ENCODE results near the gene ABHD16A. TPM values are rescaled to one million over a fixed set of nuclear protein-coding genes. Genes with fewer than 3 reads are reported as not detected.

ABHD16A gene
- total and polyA plus RNA-seq, 2 of the 13 experiments (the other 11 are each of a cell fraction or from before 2014, with no cell fraction given) = 43.5 to 45.4 TPM

DNA sequence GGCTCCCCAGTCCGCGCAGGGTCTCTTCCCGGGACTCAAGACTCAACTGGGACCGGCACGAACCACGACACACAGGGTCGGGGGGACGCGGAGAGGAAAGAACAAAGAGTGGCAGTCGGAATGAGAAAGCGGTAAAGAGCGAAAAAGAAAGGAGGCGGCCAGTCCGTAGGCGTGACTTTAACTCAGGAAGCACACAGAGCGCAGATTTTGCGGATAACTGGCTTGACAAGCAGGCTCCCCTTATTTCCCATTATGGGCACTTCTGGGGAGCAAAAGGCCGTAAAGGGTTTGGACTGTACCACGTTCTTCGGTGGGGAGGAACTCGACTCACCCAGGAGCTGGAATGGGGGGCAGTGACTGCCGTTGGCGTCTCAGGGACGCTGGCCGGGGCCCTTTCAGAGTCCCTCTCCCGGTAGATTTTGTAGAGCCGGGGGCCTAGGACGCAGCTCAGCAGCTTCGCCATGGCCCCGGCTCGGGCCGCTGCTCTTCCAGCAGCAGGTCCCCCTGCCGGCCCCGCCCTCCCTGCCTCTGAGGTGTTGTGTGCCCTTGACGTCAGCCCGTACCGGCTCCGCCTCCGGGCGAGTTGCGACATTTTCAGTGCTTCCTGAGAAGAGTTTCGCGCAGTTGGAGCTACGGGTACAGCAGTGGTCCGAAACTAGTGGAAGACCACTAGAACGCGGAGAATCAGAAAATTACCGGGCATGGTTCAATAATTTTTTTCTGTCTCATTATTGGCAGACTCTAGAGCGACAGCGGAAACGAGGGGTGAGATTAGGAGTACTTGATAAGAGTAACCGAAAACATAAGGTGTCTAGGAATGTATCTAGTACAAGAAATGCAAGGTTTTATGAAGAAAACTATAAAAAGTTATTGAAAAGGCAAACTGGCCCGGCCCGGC is at the start of gene ABHD16A (continued):
- TF ChIP-seq, protein P1, sequence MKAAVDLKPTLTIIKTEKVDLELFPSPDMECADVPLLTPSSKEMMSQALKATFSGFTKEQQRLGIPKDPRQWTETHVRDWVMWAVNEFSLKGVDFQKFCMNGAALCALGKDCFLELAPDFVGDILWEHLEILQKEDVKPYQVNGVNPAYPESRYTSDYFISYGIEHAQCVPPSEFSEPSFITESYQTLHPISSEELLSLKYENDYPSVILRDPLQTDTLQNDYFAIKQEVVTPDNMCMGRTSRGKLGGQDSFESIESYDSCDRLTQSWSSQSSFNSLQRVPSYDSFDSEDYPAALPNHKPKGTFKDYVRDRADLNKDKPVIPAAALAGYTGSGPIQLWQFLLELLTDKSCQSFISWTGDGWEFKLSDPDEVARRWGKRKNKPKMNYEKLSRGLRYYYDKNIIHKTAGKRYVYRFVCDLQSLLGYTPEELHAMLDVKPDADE (CRISPR knock-in tag; IDR thresholded peaks at IDR 0.05) = no peak; the same call in 1 of the 2 replicates
- TF ChIP-seq ZSCAN12 (CRISPR knock-in tag; IDR thresholded peaks at IDR 0.05) = no peak
- TF ChIP-seq DPF2 (CRISPR knock-in tag; IDR thresholded peaks at IDR 0.05; ENCODE audit: borderline replicate concordance, low read depth) = no peak
- TF ChIP-seq ZZZ3 (CRISPR knock-in tag; IDR thresholded peaks at IDR 0.05; ENCODE audit: borderline replicate concordance) = no peak
- TF ChIP-seq TRAFD1 (CRISPR knock-in tag; IDR thresholded peaks at IDR 0.05; ENCODE audit: borderline replicate concordance) = no peak
- peak; percentile 36; the same call in 1 of the 2 replicates for TF ChIP-seq ZSCAN20 (CRISPR knock-in tag; IDR thresholded peaks at IDR 0.05; ENCODE audit: borderline replicate concordance)
- no peak for TF ChIP-seq GPN1 (CRISPR knock-in tag; IDR thresholded peaks at IDR 0.05; ENCODE audit: borderline replicate concordance)
- TF ChIP-seq HHEX (CRISPR knock-in tag; IDR thresholded peaks at IDR 0.05) = peak; percentile 42; the same call in 1 of the 2 replicates
- TF ChIP-seq ZEB1 (IDR thresholded peaks at IDR 0.05; ENCODE audit: insufficient replicate concordance, low read depth) = no peak
- TF ChIP-seq ZNF343 (CRISPR knock-in tag; IDR thresholded peaks at IDR 0.05) = peak; percentile 85; the same call in 1 of the 2 replicates
- TF ChIP-seq SP140L (CRISPR knock-in tag; IDR thresholded peaks at IDR 0.05; ENCODE audit: borderline replicate concordance) = no peak
- TF ChIP-seq RNF2 (conservative IDR thresholded peaks at IDR 0.05; ENCODE audit: low read depth) = no peak
- TF ChIP-seq MBD4 (IDR thresholded peaks at IDR 0.05; ENCODE audit: borderline replicate concordance, low read length) = no peak
- TF ChIP-seq ZNF292 (CRISPR knock-in tag; IDR thresholded peaks at IDR 0.05; ENCODE audit: borderline replicate concordance, low read depth) = peak; percentile 66; the same call in 1 of the 2 replicates
- no peak for TF ChIP-seq ZNF780A (CRISPR knock-in tag; IDR thresholded peaks at IDR 0.05)
- TF ChIP-seq, protein P2, sequence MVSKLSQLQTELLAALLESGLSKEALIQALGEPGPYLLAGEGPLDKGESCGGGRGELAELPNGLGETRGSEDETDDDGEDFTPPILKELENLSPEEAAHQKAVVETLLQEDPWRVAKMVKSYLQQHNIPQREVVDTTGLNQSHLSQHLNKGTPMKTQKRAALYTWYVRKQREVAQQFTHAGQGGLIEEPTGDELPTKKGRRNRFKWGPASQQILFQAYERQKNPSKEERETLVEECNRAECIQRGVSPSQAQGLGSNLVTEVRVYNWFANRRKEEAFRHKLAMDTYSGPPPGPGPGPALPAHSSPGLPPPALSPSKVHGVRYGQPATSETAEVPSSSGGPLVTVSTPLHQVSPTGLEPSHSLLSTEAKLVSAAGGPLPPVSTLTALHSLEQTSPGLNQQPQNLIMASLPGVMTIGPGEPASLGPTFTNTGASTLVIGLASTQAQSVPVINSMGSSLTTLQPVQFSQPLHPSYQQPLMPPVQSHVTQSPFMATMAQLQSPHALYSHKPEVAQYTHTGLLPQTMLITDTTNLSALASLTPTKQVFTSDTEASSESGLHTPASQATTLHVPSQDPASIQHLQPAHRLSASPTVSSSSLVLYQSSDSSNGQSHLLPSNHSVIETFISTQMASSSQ (IDR thresholded peaks at IDR 0.05; ENCODE audit: low read depth) = no peak; the same call in 1 of the 2 replicates
- TF ChIP-seq, protein P2 (CRISPR knock-in tag; IDR thresholded peaks at IDR 0.05; ENCODE audit: borderline replicate concordance) = peak; percentile 75; the same call in 1 of the 2 replicates
- TF ChIP-seq NFKBIZ (CRISPR knock-in tag; IDR thresholded peaks at IDR 0.05) = 0 out of 2 replicates have a peak, but pooled peaks have one; percentile 66
- no peak for TF ChIP-seq RELA (CRISPR knock-in tag; IDR thresholded peaks at IDR 0.05)
- 0 out of 2 replicates have a peak, but pooled peaks have one; percentile 59 for TF ChIP-seq ZNF124 (CRISPR knock-in tag; IDR thresholded peaks at IDR 0.05)
- TF ChIP-seq, protein P3, sequence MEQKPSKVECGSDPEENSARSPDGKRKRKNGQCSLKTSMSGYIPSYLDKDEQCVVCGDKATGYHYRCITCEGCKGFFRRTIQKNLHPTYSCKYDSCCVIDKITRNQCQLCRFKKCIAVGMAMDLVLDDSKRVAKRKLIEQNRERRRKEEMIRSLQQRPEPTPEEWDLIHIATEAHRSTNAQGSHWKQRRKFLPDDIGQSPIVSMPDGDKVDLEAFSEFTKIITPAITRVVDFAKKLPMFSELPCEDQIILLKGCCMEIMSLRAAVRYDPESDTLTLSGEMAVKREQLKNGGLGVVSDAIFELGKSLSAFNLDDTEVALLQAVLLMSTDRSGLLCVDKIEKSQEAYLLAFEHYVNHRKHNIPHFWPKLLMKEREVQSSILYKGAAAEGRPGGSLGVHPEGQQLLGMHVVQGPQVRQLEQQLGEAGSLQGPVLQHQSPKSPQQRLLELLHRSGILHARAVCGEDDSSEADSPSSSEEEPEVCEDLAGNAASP (CRISPR knock-in tag; IDR thresholded peaks at IDR 0.05; ENCODE audit: borderline replicate concordance) = peak; percentile 56
